ENCODE measurements around the gene OLIG1.

DNA sequence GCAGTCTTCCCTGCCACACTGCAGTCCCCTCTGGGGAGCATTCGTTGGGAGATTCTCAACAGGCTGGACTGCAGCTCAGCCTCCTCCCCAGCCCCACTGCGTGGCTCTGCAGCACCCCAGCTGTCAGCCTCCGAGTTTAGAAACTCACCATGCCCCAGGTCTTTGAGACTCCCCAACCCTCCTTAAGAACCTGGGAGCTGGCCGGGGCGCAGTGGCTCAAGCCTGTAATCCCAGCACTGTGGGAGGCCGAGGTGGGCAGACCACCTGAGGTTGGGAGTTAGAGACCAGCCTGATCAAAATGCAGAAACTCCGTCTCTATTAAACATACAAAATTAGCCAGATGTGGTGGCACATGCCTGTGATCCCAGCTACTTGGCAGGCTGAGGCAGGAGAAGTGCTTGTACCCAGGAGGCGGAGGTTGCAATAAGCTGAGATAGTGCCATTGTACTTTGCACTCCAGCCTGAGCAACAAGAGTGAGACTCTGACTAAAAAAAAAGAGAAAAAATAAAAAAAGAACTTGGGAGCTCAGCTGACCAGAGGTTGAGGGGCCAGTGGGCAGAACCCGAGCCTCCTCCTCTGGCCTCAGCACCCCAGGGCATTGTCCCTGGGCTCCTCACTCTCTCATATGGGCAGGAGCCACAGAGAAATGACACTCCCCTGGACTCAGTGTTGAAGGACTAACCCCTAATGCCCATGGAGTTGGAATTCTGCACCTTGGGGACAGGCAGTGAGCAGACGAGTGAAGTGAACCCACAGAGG lies 38.6 kb upstream of the OLIG1 start:
- TF ChIP-seq, protein P1, sequence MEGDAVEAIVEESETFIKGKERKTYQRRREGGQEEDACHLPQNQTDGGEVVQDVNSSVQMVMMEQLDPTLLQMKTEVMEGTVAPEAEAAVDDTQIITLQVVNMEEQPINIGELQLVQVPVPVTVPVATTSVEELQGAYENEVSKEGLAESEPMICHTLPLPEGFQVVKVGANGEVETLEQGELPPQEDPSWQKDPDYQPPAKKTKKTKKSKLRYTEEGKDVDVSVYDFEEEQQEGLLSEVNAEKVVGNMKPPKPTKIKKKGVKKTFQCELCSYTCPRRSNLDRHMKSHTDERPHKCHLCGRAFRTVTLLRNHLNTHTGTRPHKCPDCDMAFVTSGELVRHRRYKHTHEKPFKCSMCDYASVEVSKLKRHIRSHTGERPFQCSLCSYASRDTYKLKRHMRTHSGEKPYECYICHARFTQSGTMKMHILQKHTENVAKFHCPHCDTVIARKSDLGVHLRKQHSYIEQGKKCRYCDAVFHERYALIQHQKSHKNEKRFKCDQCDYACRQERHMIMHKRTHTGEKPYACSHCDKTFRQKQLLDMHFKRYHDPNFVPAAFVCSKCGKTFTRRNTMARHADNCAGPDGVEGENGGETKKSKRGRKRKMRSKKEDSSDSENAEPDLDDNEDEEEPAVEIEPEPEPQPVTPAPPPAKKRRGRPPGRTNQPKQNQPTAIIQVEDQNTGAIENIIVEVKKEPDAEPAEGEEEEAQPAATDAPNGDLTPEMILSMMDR (IDR thresholded peaks at IDR 0.05 in 8 of 11, conservative IDR thresholded peaks at IDR 0.05 in 3 of 11) = no peak
- TF ChIP-seq POLR2A (IDR thresholded peaks at IDR 0.05) = no peak

All from spleen (tissue), 7 donors.